Endothelial cell of umbilical vein (primary cell): ENCODE data around the gene KPNB1.

Experiments used
- EZH2 ChIP-seq: IDR thresholded peaks from 2 replicates; pipeline ENCODE4 v1.6.1; 2012; ENCODE audit warnings: borderline replicate concordance, low read depth, mild to moderate bottlenecking, moderate library complexity, low read length, inconsistent platforms; ENCODE audit not compliant: severe bottlenecking
- GATA2 ChIP-seq: IDR thresholded peaks from 2 replicates; pipeline ENCODE4 v1.7.0; 2011; ENCODE audit warnings: low read depth, mild to moderate bottlenecking, moderate library complexity, mixed read lengths, low read length; ENCODE audit not compliant: insufficient read length, insufficient read depth
- MYC ChIP-seq: IDR thresholded peaks from one replicate; pipeline ENCODE4 v1.6.1; 2011; ENCODE audit warnings: mild to moderate bottlenecking, low read depth, low read length
- POLR2A ChIP-seq: IDR thresholded peaks from 2 replicates; pipeline ENCODE4 v1.6.1; 2012; ENCODE audit warnings: low read depth, mild to moderate bottlenecking, control low read depth, low read length
- POLR2AphosphoS5 ChIP-seq: IDR thresholded peaks from 2 replicates; pipeline ENCODE4 v1.6.1; 2012; ENCODE audit warnings: low read depth, mild to moderate bottlenecking, control low read depth, low read length, moderate library complexity; ENCODE audit not compliant: insufficient read depth
- TF ChIP-seq, protein P1 (sequence below), 2 donors: IDR thresholded peaks; 1 replicate in 1 of 2; 2 replicates in 1 of 2; pipeline ENCODE4 v1.5.1; 2011; ENCODE audit warnings: low read length in 2 of 2, mild to moderate bottlenecking in 2 of 2, moderate library complexity in 2 of 2, control low read depth in 1 of 2, inconsistent platforms in 1 of 2, low read depth in 1 of 2; ENCODE audit not compliant: insufficient read depth in 1 of 2; ENCODE audit errors: extremely low read depth in 1 of 2
- TF ChIP-seq, protein P2 (sequence below): IDR thresholded peaks from 2 replicates; pipeline ENCODE4 v1.6.1; 2011; ENCODE audit not compliant: insufficient read depth, insufficient read length

DNA sequence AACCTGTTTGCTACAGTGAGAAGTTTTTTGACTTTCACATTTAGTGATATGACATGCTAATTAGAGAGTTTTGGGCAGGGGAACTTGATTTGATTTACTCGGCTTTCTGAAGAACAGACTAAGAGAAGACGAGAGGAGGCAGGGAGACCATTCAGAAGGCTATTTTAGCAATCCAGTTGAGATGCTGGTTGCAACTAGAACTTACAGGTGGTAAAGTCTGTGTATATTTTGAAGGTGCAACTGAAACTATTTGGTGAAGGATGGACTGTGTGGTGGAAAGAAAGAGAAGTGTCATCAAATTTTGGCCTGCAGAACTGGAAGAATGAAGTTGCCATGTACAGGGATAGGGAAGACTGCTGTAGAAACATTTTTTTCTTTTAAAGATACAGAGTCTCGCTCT lies 42.2 kb upstream of the KPNB1 start:
- TF ChIP-seq, protein P1, sequence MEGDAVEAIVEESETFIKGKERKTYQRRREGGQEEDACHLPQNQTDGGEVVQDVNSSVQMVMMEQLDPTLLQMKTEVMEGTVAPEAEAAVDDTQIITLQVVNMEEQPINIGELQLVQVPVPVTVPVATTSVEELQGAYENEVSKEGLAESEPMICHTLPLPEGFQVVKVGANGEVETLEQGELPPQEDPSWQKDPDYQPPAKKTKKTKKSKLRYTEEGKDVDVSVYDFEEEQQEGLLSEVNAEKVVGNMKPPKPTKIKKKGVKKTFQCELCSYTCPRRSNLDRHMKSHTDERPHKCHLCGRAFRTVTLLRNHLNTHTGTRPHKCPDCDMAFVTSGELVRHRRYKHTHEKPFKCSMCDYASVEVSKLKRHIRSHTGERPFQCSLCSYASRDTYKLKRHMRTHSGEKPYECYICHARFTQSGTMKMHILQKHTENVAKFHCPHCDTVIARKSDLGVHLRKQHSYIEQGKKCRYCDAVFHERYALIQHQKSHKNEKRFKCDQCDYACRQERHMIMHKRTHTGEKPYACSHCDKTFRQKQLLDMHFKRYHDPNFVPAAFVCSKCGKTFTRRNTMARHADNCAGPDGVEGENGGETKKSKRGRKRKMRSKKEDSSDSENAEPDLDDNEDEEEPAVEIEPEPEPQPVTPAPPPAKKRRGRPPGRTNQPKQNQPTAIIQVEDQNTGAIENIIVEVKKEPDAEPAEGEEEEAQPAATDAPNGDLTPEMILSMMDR (IDR thresholded peaks at IDR 0.05; ENCODE audit: extremely low read depth in 1 of 2, insufficient read depth in 1 of 2, low read depth in 1 of 2, low read length in 2 of 2) = no peak
- TF ChIP-seq POLR2A (no peak), POLR2AphosphoS5 (no peak), EZH2 (no peak), GATA2 (no peak), MYC (no peak)
- TF ChIP-seq, protein P2, sequence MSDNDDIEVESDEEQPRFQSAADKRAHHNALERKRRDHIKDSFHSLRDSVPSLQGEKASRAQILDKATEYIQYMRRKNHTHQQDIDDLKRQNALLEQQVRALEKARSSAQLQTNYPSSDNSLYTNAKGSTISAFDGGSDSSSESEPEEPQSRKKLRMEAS = no peak
